Astrocyte of the hippocampus (primary cell): ENCODE measurements around the gene ZNRD2.

Source experiments
- DNase-seq: peaks from one replicate; pipeline ENCODE4 v3.0.0; 2011; ENCODE audit warnings: low read depth, low spot score

ZNRD2 gene

DNA sequence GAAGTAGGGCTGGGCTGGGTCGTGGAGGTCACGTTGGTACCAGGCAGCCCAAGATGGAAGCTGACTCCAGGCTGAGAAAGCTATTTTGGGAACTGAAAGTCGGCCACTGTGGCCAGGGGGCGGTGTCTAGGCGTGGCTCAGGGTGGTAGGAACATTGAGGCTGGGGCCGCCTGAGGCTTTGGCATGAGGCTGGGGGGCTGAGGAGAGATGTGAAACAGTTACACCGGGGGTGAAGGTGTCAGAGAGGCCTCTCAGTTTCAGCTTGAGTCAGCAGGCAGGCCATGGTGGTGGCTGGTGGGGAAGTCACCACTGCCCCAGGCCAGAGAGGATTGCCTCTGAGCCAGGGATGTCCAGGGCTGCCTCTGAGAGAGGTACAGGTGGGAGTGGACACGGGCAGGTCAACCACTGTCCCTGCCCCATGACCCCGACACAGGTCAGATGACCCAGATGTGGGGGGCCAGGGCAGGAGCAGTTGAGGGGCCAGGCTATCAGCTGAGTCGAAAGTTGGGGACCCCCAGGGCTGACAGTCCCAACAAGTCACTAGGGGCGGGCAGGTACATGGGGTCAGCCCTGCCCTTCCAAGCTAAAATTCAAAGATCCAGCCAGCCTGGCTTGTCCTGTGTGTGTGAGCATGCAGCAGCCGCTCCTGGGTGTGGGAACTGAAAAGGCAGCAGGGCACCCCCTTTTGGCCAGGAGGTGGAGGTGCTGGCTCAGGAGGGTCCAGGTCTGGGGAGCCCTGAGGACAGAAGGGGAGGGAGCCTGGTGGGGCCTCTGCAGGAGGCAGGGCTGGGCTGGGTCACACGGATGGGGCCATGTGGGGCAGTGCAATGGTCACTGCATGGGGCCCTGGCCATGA is 18.1 kb downstream of the ZNRD2 start:
- DNase-seq, result peak; percentile 64

DNA sequence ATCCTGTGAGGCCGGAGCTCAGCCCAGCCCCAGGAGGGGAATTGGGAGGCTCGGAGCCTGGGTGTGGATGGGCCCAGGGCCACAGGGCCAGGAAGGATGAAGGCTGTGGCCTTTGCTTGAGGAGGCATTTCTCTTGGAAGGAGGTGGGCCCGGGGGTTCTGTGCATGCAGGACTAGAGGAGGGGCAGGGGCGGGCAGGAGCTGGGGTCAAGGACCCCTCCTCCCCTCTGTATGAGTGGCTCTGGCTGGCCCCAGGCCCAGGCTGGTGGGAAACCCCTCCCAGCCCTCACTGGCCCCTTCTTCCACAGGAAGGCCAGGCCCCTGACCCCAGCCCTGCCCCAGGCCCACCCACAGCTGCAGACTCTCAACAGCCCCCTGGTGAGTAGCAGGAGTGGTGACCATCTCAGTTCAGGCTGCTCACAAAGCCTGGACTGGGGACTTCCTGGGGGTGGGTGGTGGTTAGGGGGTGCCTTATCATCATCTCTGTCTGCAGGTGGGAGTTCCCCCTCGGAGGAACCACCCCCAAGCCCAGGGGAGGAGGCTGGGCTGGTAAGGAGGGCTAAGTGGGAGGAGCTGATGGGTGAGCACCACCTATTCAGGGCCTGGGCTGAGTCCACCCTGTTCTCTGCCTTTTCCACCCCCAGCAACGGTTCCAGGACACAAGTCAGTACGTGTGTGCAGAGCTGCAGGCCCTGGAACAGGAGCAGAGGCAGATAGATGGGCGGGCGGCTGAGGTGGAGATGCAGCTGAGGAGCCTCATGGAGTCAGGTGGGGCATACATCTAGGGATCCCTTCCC is 19.4 kb downstream of the ZNRD2 start:
- no peak for DNase-seq

GRCh38 chr11:65590240-65590738 is 20.0 kb downstream of the ZNRD2 start:
- no peak for DNase-seq

- peak; percentile 87 for DNase-seq
Observed at GRCh38 chr11:65591939-65592857, 21.9 kb downstream of the ZNRD2 start.

GRCh38 chr11:65592858-65593517 is 22.7 kb downstream of the ZNRD2 start:
- no peak for DNase-seq

GRCh38 chr11:65593518-65594414 is 23.5 kb downstream of the ZNRD2 start:
- peak; percentile 53 for DNase-seq

DNA sequence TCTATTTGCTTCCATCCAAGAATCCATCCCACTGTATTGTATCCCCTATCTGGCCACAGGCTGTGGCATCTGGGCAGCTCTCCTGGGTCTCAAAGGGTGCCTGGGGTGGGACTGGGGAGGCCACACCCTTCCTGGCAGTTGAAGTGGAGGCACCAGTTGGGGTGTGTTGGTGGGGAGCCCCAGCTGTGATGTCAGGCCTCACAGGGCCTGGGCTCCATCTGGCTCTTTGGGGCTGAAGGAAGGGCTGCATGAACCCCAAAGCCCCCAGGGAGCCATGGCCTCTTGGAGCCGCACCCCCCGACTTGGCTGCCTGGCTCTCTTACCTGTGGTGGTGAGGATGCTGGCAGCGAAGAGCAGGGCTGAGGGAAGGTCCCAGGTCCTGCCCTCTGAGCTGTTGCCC is 24.9 kb downstream of the ZNRD2 start:
- no peak for DNase-seq

DNA sequence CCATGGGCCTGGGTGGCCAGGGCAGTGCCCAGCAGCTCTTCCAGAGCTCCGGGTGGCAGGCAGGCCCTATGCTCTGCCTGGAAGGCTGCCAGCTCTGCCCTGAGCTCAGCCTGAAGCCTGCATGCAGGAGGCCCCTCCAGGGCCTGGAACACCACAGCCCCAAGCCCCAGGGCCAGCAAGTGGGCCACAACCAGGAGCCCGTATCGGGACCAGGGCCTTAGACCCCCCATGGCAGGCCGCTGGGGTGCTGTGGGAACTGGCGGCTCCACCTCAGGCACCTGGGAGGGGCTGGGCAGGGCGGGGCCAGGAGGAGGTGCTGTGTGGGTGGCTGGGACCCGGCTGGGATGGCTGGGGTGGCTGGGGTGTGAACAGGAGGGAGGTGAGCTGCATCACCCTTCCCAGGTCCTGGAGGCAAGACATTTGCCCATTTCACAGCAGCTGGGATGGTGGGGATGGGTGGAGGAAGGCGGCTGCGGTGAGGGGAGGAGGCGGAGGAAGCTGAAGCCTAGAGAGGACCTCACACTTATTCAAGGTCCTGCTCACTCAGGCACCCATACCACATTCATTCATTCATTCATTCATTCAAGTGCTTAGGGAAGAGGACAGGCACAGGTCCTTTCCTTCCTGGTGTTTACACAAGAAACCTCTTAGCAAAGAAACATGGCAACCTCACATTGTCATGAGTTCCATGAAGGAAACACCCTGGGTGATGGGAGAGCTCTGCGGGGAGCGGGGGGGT is 25.4 kb downstream of the ZNRD2 start, which contains the start of gene KCNK7:
Gene KCNK7 (minus strand): TSS at position 258 of the 739 bp plus-strand sequence. CDS start 28 bp downstream, at position 230.
- no peak for DNase-seq

DNA sequence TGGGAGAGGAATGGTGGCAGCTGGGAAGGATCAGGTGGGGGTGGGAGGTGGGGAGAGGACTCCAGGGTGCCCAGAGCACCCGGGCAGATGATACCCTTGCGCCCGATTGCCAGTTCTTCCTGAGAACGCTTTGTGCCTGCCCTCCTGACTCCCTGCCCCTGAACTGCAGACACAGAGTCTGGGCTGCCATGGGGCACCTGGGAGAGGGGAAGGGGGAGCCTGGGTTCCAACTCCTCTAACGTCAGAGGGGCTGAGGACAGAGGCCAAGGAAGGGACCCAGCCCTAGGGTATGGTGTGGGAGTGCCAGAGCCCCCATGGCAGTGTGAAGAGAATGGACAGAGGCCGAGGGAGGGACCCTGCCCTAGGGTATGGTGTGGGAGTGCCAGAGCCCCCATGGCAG is 26.2 kb downstream of the ZNRD2 start:
- no peak for DNase-seq

GRCh38 chr11:65598258-65598699 is 28.0 kb downstream of the ZNRD2 start:
- DNase-seq, result no peak

- DNase-seq, result no peak
Observed at GRCh38 chr11:65599216-65599954, 29.1 kb downstream of the ZNRD2 start.

DNA sequence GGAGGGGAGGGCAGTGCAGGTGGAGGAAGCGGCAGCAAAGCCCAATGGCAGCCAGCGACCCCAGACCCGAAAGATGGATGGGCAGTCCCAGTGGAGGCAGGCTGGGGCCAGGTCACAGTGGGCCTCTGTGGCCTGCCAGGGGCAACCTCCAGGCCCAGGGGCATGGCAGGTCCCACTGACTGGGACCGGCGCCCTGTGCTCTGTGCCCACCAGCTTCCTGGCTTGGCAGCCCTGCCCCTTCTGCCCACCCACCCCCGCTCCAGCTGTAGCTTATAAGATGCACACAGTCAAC is 29.6 kb downstream of the ZNRD2 start:
- no peak for DNase-seq

DNA sequence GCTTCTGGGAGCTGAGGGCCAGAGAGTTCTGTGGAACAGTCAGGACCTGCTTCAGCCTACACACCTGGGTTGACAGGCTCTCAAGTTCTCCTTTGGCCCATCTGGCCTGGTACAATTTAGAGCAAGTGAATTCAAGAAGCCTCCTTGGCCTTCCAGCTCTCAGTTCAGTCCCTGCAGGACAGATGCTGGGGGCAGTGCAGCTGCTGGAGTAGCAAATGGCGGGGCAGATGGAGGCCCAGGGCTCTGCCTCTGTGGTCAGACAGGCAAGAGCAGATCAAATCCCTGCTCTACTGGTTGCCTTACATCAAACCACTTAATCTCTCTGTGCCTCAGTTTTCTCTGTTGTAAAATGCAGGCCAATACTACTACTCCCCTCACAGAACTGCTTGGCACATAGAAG is 34.0 kb downstream of the ZNRD2 start:
- no peak for DNase-seq

DNA sequence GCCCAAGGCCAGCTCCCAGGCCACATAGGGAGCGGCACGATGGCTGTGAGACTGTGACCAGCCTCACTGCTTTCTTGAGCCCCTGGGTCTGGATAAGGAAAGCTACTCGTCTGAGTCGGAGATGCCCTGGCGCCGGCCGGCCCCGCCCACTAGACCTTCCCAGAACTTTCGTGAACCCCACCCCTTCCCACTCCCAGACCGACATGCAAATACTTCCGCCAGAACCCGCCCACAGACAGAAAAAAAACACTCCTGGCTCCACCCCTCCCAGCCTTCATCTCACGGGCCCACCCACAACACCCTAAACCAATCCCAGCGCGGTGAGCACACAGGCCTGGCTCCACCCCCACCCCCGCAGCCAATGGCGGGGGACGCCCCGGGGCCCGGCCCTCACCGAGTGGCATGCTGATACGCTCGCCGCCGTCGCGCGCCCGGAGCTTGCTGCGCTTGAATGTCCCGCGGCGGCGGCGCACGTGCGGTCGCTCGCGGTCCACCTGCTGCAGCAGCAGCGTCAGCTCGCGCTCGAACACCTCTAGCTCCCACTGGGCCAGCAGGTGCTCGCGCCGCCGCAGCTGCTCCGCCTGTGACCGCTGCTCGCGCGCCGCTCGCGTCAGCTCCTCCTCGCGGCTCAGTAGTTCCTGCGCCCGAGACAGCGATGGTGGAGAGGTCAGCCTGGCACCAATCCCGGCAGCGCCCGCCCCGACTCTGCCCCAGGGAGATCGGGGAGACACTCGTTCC is 36.8 kb downstream of the ZNRD2 start:
- peak; percentile 98 for DNase-seq

DNA sequence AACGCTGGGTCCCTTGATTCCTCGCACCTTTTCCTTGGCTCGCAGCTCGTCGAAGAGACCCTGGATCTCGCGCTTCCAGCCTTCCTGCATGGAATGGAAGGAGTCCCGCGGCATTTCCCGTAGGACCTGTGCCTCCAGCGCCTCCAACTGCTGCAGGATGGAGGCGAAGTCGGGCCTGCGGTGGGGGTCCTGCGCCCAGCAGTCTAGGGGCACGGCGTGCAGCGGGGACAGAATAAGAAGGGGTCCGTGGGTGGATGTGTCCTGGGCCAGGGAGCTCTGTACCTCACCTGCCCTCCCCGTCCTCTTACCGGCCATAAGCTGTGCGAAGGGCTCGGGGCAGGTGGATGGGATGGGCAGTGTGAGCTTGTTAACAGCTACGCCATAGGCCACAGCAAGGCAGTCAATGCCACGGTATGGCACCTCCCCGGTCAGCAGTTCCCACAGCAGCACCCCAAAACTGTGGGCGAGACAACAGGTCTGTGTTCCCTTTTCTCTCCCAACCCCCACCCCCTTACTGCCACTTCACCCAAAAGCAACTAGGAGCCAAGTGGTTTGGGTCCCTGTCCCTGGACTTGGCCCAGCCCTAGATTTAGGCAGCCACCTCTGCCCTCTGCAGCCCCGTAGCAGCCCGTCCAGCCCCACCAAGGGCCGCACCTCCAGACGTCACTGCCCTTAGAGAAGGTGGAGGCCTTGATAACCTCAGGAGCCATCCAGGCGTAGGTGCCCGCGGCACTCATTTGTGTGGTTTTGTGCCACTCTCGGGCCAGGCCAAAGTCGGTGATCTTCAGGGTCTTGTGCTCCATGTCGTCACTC is 37.5 kb downstream of the ZNRD2 start:
- DNase-seq, result no peak

- DNase-seq, result no peak
Observed at GRCh38 chr11:65609229-65609628, 39.0 kb downstream of the ZNRD2 start.

GRCh38 chr11:65609665-65610064 is 39.4 kb downstream of the ZNRD2 start:
- DNase-seq, result no peak
